Ramos (cell line): ENCODE measurements around the gene PREX1.

Source experiments
- in situ Hi-C: fragments of 300-500 bp; cut with MboI; formaldehyde crosslinking; loops from one replicate; pipeline ENCODE4 v1.14.3; 2022; ENCODE audit warnings: low sequenced_read_pairs; ENCODE audit not compliant: unreplicated experiment

Gene PREX1

GRCh38 chr20:48618631-48619030 is 209.2 kb downstream of the PREX1 start:
- in situ Hi-C loops = loop anchor here (5.0 to 25.0 kb wide), 2 partner anchors 936 to 1431 kb away; no protein-coding TSS in a partner anchor

GRCh38 chr20:48618052-48618451 is 209.7 kb downstream of the PREX1 start:
- in situ Hi-C loops = loop anchor here (5.0 to 25.0 kb wide), 2 partner anchors 936 to 1431 kb away; no protein-coding TSS in a partner anchor

- in situ Hi-C loops = loop anchor here (5.0 to 25.0 kb wide), 2 partner anchors 935 to 1430 kb away; no protein-coding TSS in a partner anchor
Measured at GRCh38 chr20:48617481-48617880, 210.3 kb downstream of the PREX1 start.

- in situ Hi-C loops = loop anchor here (5.0 to 25.0 kb wide), 2 partner anchors 934 to 1429 kb away; no protein-coding TSS in a partner anchor
Measured at GRCh38 chr20:48616481-48616880, 211.3 kb downstream of the PREX1 start.

GRCh38 chr20:48615871-48616270 is 211.9 kb downstream of the PREX1 start:
- in situ Hi-C loops = loop anchor here (5.0 to 25.0 kb wide), 2 partner anchors 934 to 1429 kb away; no protein-coding TSS in a partner anchor

GRCh38 chr20:48614593-48615274 is 213.1 kb downstream of the PREX1 start:
- in situ Hi-C loops = loop anchor here (5.0 to 25.0 kb wide), 2 partner anchors 932 to 1427 kb away; no protein-coding TSS in a partner anchor

- in situ Hi-C loops = loop anchor here (25.0 kb wide), 1 partner anchor 1427 kb away; no protein-coding TSS in a partner anchor
Measured at GRCh38 chr20:48613926-48614325, 213.9 kb downstream of the PREX1 start.

GRCh38 chr20:48612335-48612734 is 215.5 kb downstream of the PREX1 start:
- in situ Hi-C loops = loop anchor here (25.0 kb wide), 1 partner anchor 1425 kb away; no protein-coding TSS in a partner anchor

- in situ Hi-C loops = loop anchor here (25.0 kb wide), 1 partner anchor 1424 kb away; no protein-coding TSS in a partner anchor
Measured at GRCh38 chr20:48610996-48611395, 216.8 kb downstream of the PREX1 start.

GRCh38 chr20:48609491-48609978 is 218.3 kb downstream of the PREX1 start:
- in situ Hi-C loops = loop anchor here (25.0 kb wide), 1 partner anchor 1422 kb away; no protein-coding TSS in a partner anchor

- in situ Hi-C loops = loop anchor here (25.0 kb wide), 1 partner anchor 1421 kb away; no protein-coding TSS in a partner anchor
Measured at GRCh38 chr20:48608756-48609155, 219.0 kb downstream of the PREX1 start.

GRCh38 chr20:48607544-48607865 is 220.3 kb downstream of the PREX1 start:
- in situ Hi-C loops = loop anchor here (25.0 kb wide), 1 partner anchor 1420 kb away; no protein-coding TSS in a partner anchor

- in situ Hi-C loops = loop anchor here (25.0 kb wide), 1 partner anchor 1420 kb away; no protein-coding TSS in a partner anchor
Measured at GRCh38 chr20:48606841-48607543, 220.8 kb downstream of the PREX1 start.

GRCh38 chr20:48606172-48606840 is 221.5 kb downstream of the PREX1 start:
- in situ Hi-C loops = loop anchor here (25.0 kb wide), 1 partner anchor 1419 kb away; no protein-coding TSS in a partner anchor

- in situ Hi-C loops = loop anchor here (25.0 kb wide), 1 partner anchor 1418 kb away; no protein-coding TSS in a partner anchor
Measured at GRCh38 chr20:48605364-48606171, 222.2 kb downstream of the PREX1 start.

- in situ Hi-C loops = loop anchor here (25.0 kb wide), 1 partner anchor 1418 kb away; no protein-coding TSS in a partner anchor
Measured at GRCh38 chr20:48604936-48605335, 222.9 kb downstream of the PREX1 start.

- in situ Hi-C loops = loop anchor here (25.0 kb wide), 1 partner anchor 1417 kb away; no protein-coding TSS in a partner anchor
Measured at GRCh38 chr20:48604426-48604825, 223.4 kb downstream of the PREX1 start.

- in situ Hi-C loops = loop anchor here (25.0 kb wide), 1 partner anchor 1417 kb away; no protein-coding TSS in a partner anchor
Measured at GRCh38 chr20:48603819-48604405, 223.9 kb downstream of the PREX1 start.
